Osteoblast (primary cell): ENCODE measurements around the gene RGS1. TPM values are rescaled to one million over a fixed set of nuclear protein-coding genes. Genes with fewer than 3 reads are reported as not detected.

Experiments
- DNase-seq: peaks from one replicate; pipeline ENCODE4 v3.0.0; 2011; ENCODE audit warnings: low spot score, mixed read lengths; ENCODE audit not compliant: insufficient read length; ENCODE audit errors: missing footprints
- H2AFZ ChIP-seq: 2 replicates; pipeline ENCODE4 v1.6.0; 2011; ENCODE audit warnings: mild to moderate bottlenecking, low read length
- H3K27ac ChIP-seq: 2 replicates; pipeline ENCODE4 v1.5.1; 2011; ENCODE audit warnings: mild to moderate bottlenecking, low read depth, low read length, moderate library complexity
- H3K27me3 ChIP-seq: 2 replicates; pipeline ENCODE4 v1.6.0; 2012; ENCODE audit warnings: mild to moderate bottlenecking, control low read depth, inconsistent platforms, low read length, moderate library complexity; ENCODE audit not compliant: insufficient read depth
- H3K36me3 ChIP-seq: 2 replicates; pipeline ENCODE4 v1.5.1; 2011; ENCODE audit warnings: mild to moderate bottlenecking, low read length, control low read depth, moderate library complexity; ENCODE audit not compliant: insufficient read depth
- H3K4me1 ChIP-seq: 2 replicates; pipeline ENCODE4 v1.5.1; 2011; ENCODE audit warnings: mild to moderate bottlenecking, low read length, control low read depth, moderate library complexity; ENCODE audit not compliant: insufficient read depth
- H3K4me2 ChIP-seq: 2 replicates; pipeline ENCODE4 v1.6.0; 2011; ENCODE audit warnings: mild to moderate bottlenecking, low read length; ENCODE audit not compliant: insufficient read depth
- H3K4me3 ChIP-seq: fragments of 200-600 bp; sonication (generic); 3 replicates; pipeline ENCODE4 v1.5.1; 2012; ENCODE audit warnings: mild to moderate bottlenecking, low read length, inconsistent platforms; ENCODE audit not compliant: insufficient read depth
- H3K79me2 ChIP-seq: 2 replicates; pipeline ENCODE4 v1.6.0; 2012; ENCODE audit warnings: mild to moderate bottlenecking, low read length, control low read depth, inconsistent platforms; ENCODE audit not compliant: insufficient read depth
- H3K9me3 ChIP-seq: 2 replicates; pipeline ENCODE4 v1.5.1; 2011; ENCODE audit warnings: low read depth, low read length, control low read depth
- H4K20me1 ChIP-seq: 2 replicates; pipeline ENCODE4 v1.6.0; 2012; ENCODE audit warnings: mild to moderate bottlenecking, low read length, control low read depth; ENCODE audit not compliant: insufficient read depth
- CTCF ChIP-seq: IDR thresholded peaks from 2 replicates; pipeline ENCODE4 v1.5.1; 2011; ENCODE audit warnings: mild to moderate bottlenecking, low read depth, low read length, moderate library complexity; ENCODE audit errors: extremely low read depth
- total RNA-seq: library from RNA; depleted of rRNA; stranded (reverse); fragments of >200 nt; gene quantifications from 2 replicates; pipeline ENCODE4 v1.2.3, GENCODE V29; 2012

Gene RGS1
- total RNA-seq, 1 donor: not detected

DNA sequence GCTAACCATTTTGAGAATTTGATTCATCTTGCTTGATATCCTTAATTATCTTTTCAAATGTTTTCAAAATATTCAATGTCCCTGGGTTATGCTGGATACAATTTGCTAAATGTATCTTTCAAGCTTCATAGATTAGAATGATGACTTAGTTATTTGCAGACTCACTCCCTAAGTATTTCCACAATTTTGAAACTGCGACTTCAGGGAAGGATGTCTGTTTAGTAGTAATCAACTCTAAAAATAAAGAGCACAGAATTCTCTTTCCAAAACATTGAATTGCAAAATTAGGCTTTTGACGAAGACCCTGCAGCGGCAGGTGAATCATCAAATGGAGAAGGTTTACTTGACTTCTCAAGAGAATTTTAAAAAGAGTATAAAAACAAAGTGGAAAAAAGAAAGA is 14.2 kb downstream of the RGS1 start:
- Histone ChIP-seq H2AFZ (no peak overlapping the region), H3K27me3 (no peaks in the 10 kb centered on the region), H3K4me2 (peak overlapping the region; percentile 0), H3K79me2 (no peaks in the 10 kb centered on the region), H3K27ac (no peak overlapping the region), H3K4me3 (no peak overlapping the region), H3K36me3 (no peaks in the 10 kb centered on the region), H3K4me1 (peaks cover 23% of the 10 kb centered on the region), H4K20me1 (no peaks in the 10 kb centered on the region), H3K9me3 (no peaks in the 10 kb centered on the region)
- TF ChIP-seq CTCF: no peak
- no peak for DNase-seq

DNA sequence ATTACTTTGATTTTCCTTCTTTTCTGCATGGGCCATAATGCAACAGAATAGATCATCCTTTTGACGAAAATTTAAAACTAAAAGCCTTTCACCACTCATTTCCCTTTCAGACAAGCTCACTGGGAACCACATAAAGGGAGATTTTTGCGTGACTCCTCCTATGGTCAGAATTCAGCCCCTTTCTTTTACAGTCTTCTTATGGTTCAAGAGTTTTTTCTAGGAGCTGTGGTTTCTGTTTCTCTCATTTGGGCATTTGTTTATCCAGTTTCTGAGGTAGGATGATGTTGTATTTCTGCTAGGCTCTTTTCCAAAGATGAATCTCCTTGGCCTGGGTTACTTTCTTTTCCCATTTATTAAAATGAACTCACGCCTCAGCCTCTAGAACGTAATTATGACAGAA is 16.9 kb downstream of the RGS1 start:
- DNase-seq: no peak
- no peaks in the 10 kb centered on the region for H4K20me1 ChIP-seq
- H3K4me1 ChIP-seq: peaks cover 23% of the 10 kb centered on the region
- H3K27me3 ChIP-seq: no peaks in the 10 kb centered on the region
- no peaks in the 10 kb centered on the region for H3K36me3 ChIP-seq
- H3K9me3 ChIP-seq: no peaks in the 10 kb centered on the region
- peak overlapping the region; percentile 76 for H2AFZ ChIP-seq
- H3K4me3 ChIP-seq: peak overlapping the region; percentile 32
- no peak for TF ChIP-seq CTCF
- peak overlapping the region; percentile 12 for H3K4me2 ChIP-seq
- H3K79me2 ChIP-seq: no peaks in the 10 kb centered on the region
- H3K27ac ChIP-seq: no peak overlapping the region

DNA sequence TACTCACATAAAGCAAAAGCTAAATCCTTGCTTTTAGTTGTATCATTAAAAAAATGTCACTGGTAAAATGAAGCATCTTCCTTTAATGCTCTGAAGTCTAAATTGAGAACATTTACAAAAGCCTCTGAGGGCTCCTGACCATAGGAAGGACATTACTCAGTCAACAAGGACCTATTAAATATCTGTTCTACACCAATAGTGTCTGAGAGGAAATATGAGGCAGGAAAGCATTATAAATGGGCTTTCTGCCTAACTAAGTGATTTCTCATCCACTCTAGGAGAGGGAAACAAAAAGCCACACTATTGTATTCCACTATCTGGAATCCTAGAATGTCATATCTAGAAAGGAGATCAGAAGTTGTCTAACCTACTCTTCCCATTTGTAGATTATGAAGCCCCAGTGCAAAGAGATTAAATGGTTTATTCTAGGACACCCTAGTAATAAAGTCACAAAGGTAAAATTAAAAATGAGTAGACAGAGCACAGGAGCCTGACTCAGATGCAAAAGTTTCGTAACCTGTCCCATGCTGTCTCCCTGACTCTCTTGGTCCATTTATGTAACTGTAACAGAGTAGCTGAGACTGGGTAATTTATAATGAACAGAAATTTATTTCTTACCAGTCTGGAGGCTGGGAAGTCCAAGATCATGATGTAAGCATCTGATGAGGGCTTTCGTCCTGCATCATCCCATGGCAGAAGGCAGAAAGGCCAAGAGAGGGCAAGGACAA is 17.6 kb downstream of the RGS1 start:
- no peak for DNase-seq
- Histone ChIP-seq H3K79me2 (no peaks in the 10 kb centered on the region), H3K9me3 (no peaks in the 10 kb centered on the region), H4K20me1 (no peaks in the 10 kb centered on the region), H3K36me3 (no peaks in the 10 kb centered on the region), H3K27ac (no peak overlapping the region), H3K4me2 (peak overlapping the region; percentile 12), H3K4me3 (peak overlapping the region; percentile 32), H3K27me3 (no peaks in the 10 kb centered on the region), H3K4me1 (peaks cover 20% of the 10 kb centered on the region), H2AFZ (peak overlapping the region; percentile 76)
- no peak for TF ChIP-seq CTCF

DNA sequence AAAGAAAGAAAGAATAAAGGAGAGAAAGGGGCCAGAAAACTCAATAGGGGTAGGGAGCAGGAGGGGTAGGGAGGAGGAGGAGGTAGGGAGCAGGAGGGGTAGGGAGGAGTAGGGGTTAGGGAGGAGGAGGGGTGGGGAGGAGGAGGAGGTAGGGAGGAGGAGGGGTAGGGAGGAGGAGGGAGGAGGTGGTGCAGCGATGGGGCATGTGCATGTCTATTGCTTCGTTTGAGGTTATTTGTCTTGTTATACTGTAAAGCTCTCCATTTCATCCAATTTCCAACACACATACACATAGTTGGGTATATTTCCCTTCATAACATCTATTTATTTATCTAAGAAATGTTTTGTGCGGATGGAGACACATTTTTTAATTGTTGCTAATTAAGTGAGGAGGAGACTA is 19.7 kb downstream of the RGS1 start:
- TF ChIP-seq CTCF: no peak
- H3K4me2 ChIP-seq: no peak overlapping the region
- DNase-seq: no peak
- H4K20me1 ChIP-seq: no peaks in the 10 kb centered on the region
- peaks cover 6% of the 10 kb centered on the region for H3K4me1 ChIP-seq
- no peak overlapping the region for H3K4me3 ChIP-seq
- H3K36me3 ChIP-seq: no peaks in the 10 kb centered on the region
- H3K27ac ChIP-seq: no peak overlapping the region
- H3K79me2 ChIP-seq: no peaks in the 10 kb centered on the region
- no peaks in the 10 kb centered on the region for H3K9me3 ChIP-seq
- no peaks in the 10 kb centered on the region for H3K27me3 ChIP-seq
- no peak overlapping the region for H2AFZ ChIP-seq
